ENCODE data around the gene PKN3. TPM values are rescaled to one million over a fixed set of nuclear protein-coding genes. Genes with fewer than 3 reads are reported as not detected.

Gene PKN3
- total and polyA plus RNA-seq, 2 donors (not counting 1 experiment from before 2014, with no cell fraction given), result 1.4 to 3.7 TPM

- Mint-ChIP-seq H3K27me3 (no peaks in the 10 kb centered on the region), H3K4me1 (peaks cover 10% of the 10 kb centered on the region), H3K27ac (peak overlapping the region; percentile 76), H3K4me3 (peak overlapping the region; percentile 91), H3K9me3 (ENCODE audit: insufficient read depth) (no peaks in the 10 kb centered on the region)
- Histone ChIP-seq H3K27ac (ENCODE audit: low read length in 2 of 2) (no peak overlapping the region), H3K4me1 (ENCODE audit: control insufficient read depth in 2 of 2, insufficient read depth in 2 of 2, low read length in 2 of 2) (peaks cover 9 to 17% of the 10 kb centered on the region in 2 donors), H2AFZ (ENCODE audit: insufficient read depth, low read depth, low read length, poor library complexity, severe bottlenecking) (peak overlapping the region; percentile 88), H4K20me1 (ENCODE audit: control insufficient read depth, insufficient read depth, low read length, poor library complexity, severe bottlenecking) (no peaks in the 10 kb centered on the region), H3K4me3 (ENCODE audit: control extremely low read depth in 1 of 5, extremely low read depth in 1 of 5, insufficient read depth in 1 of 5, low read depth in 2 of 5, low read length in 4 of 5) (peak overlapping the region in 3 of 5 experiments; percentile 49 to 83 (median 67)), H3K9ac (ENCODE audit: low read length) (no peak overlapping the region), H3K36me3 (replicated peaks in 1 of 2; ENCODE audit: control extremely low read depth in 1 of 2, control insufficient read depth in 1 of 2, extremely low read depth in 1 of 2, insufficient read depth in 2 of 2, low read length in 1 of 2) (no peaks in the 10 kb centered on the region), H3K4me2 (replicated peaks; ENCODE audit: low read depth, low read length, poor library complexity, severe bottlenecking) (peak overlapping the region; percentile 98), H3K79me2 (ENCODE audit: control insufficient read depth, insufficient read depth, low read length) (no peaks in the 10 kb centered on the region), H3K27me3 (replicated peaks in 1 of 4; ENCODE audit: control extremely low read depth in 1 of 4, control insufficient read depth in 3 of 4, insufficient read depth in 4 of 4, low read length in 3 of 4) (no peaks in the 10 kb centered on the region), H3K9me3 (ENCODE audit: control extremely low read depth in 1 of 3, control insufficient read depth in 2 of 3, insufficient read depth in 1 of 3, low read length in 2 of 3) (no peaks in the 10 kb centered on the region)
- ATAC-seq (ENCODE audit: low read depth) (no peak), DNase-seq (no peak)
- 80% methylated on average over 29 of the region's 31 CpGs for WGBS (ENCODE audit: insufficient coverage)
- TF ChIP-seq EZH2 (IDR thresholded peaks at IDR 0.05; ENCODE audit: borderline replicate concordance, insufficient read depth, low read depth, low read length, poor library complexity, severe bottlenecking) (no peak), CTCF (IDR thresholded peaks at IDR 0.05) (no peak)
- POLR2A ChIA-PET, result no interaction called here
- intact Hi-C loops (cut with micrococcal nuclease), result loop anchor here (1.0 to 5.0 kb wide), 2 partner anchors 21 to 46 kb away; partner anchors contain the start of genes DYNC2I2 and ZDHHC12
- CTCF ChIA-PET, result interaction anchor here (1.4 to 1.6 kb wide), 2 partner anchors 13 to 17 kb away, joined by 3 read pairs; no protein-coding TSS in a partner anchor
Observed at GRCh38 chr9:128703616-128704355, 1.5 kb downstream of the PKN3 start.

GRCh38 chr9:128704356-128704670 is 2.0 kb downstream of the PKN3 start:
- Histone ChIP-seq H3K4me3 (ENCODE audit: control extremely low read depth in 1 of 5, extremely low read depth in 1 of 5, insufficient read depth in 1 of 5, low read depth in 2 of 5, low read length in 4 of 5) (no peak overlapping the region), H3K4me2 (replicated peaks; ENCODE audit: low read depth, low read length, poor library complexity, severe bottlenecking) (no peak overlapping the region), H3K9ac (ENCODE audit: low read length) (no peak overlapping the region), H3K27ac (ENCODE audit: low read length in 2 of 2) (no peak overlapping the region), H3K4me1 (ENCODE audit: control insufficient read depth in 2 of 2, insufficient read depth in 2 of 2, low read length in 2 of 2) (peaks cover 9 to 17% of the 10 kb centered on the region in 2 donors), H3K79me2 (ENCODE audit: control insufficient read depth, insufficient read depth, low read length) (no peaks in the 10 kb centered on the region), H2AFZ (ENCODE audit: insufficient read depth, low read depth, low read length, poor library complexity, severe bottlenecking) (no peak overlapping the region), H3K36me3 (replicated peaks in 1 of 2; ENCODE audit: control extremely low read depth in 1 of 2, control insufficient read depth in 1 of 2, extremely low read depth in 1 of 2, insufficient read depth in 2 of 2, low read length in 1 of 2) (no peaks in the 10 kb centered on the region), H4K20me1 (ENCODE audit: control insufficient read depth, insufficient read depth, low read length, poor library complexity, severe bottlenecking) (no peaks in the 10 kb centered on the region), H3K27me3 (replicated peaks in 1 of 4; ENCODE audit: control extremely low read depth in 1 of 4, control insufficient read depth in 3 of 4, insufficient read depth in 4 of 4, low read length in 3 of 4) (no peaks in the 10 kb centered on the region), H3K9me3 (ENCODE audit: control extremely low read depth in 1 of 3, control insufficient read depth in 2 of 3, insufficient read depth in 1 of 3, low read length in 2 of 3) (no peaks in the 10 kb centered on the region)
- H3K4me1 Mint-ChIP-seq, result peaks cover 10% of the 10 kb centered on the region
- ATAC-seq (ENCODE audit: low read depth), result no peak
- DNase-seq, result no peak
- no peaks in the 10 kb centered on the region for H3K27me3 Mint-ChIP-seq
- intact Hi-C loops (cut with micrococcal nuclease), result loop anchor here (5.0 kb wide), 1 partner anchor 47 kb away; the partner anchor contains the start of gene DYNC2I2
- peak overlapping the region; percentile 91 for H3K4me3 Mint-ChIP-seq
- ChIA-PET CTCF (interaction anchor here (1.4 to 1.6 kb wide), 2 partner anchors 13 to 17 kb away, joined by 3 read pairs; no protein-coding TSS in a partner anchor), POLR2A (no interaction called here)
- no peaks in the 10 kb centered on the region for H3K9me3 Mint-ChIP-seq (ENCODE audit: insufficient read depth)
- WGBS (ENCODE audit: insufficient coverage), result 97% methylated on average over 4 of the region's 5 CpGs
- no peak for TF ChIP-seq EZH2 (IDR thresholded peaks at IDR 0.05; ENCODE audit: borderline replicate concordance, insufficient read depth, low read depth, low read length, poor library complexity, severe bottlenecking)
- no peak for TF ChIP-seq CTCF (IDR thresholded peaks at IDR 0.05)
- no peak overlapping the region for H3K27ac Mint-ChIP-seq
